ENCODE data around the gene P2RX1.
"Not testable (repeated sequence)": the region's sequence is repeated elsewhere in the genome, so short reads cannot be mapped to it uniquely, and the experiment has no call there.

P2RX1 gene

GRCh38 chr17:3860939-3861700, 55.1 kb downstream of the P2RX1 start:
- no peak overlapping the region for H3K27ac ChIP-seq
- DNase-seq (ENCODE audit: low spot score) = no peak
- no peak for TF ChIP-seq CTCF (IDR thresholded peaks at IDR 0.05)

GRCh38 chr17:3859940-3860339, 56.3 kb downstream of the P2RX1 start:
- Histone ChIP-seq H3K4me3 (no peak overlapping the region), H3K27ac (no peak overlapping the region)
- TF ChIP-seq CTCF (IDR thresholded peaks at IDR 0.05) = no peak
- no peak for DNase-seq (ENCODE audit: low spot score)

More at GRCh38 chr17:3860939-3861700, 55.1 kb downstream of the P2RX1 start:
- H3K4me3 ChIP-seq = no peak overlapping the region

- no peak for TF ChIP-seq CTCF (IDR thresholded peaks at IDR 0.05)
- Histone ChIP-seq H3K4me3 (no peak overlapping the region), H3K27ac (no peak overlapping the region)
- DNase-seq (ENCODE audit: low spot score) = no peak
These were observed 58.8 kb downstream of the P2RX1 start for GRCh38 chr17:3857261-3858105.

- not testable (repeated sequence) for H3K4me3 ChIP-seq; H3K27ac ChIP-seq; DNase-seq (ENCODE audit: low spot score)
These were observed 62.1 kb downstream of the P2RX1 start for GRCh38 chr17:3854204-3854603.

- Histone ChIP-seq H3K4me3 (no peak overlapping the region), H3K27ac (no peak overlapping the region)
- DNase-seq (ENCODE audit: low spot score) = no peak
- no peak for TF ChIP-seq CTCF (IDR thresholded peaks at IDR 0.05)
These were observed 63.7 kb downstream of the P2RX1 start for GRCh38 chr17:3852561-3852960.

GRCh38 chr17:3851461-3852100, 64.7 kb downstream of the P2RX1 start:
- no peak overlapping the region for H3K4me3 ChIP-seq
- DNase-seq (ENCODE audit: low spot score) = no peak
- no peak for TF ChIP-seq CTCF (IDR thresholded peaks at IDR 0.05)
- H3K27ac ChIP-seq = no peak overlapping the region

GRCh38 chr17:3848229-3848835, 67.9 kb downstream of the P2RX1 start:
- DNase-seq (ENCODE audit: low spot score) = no peak
- TF ChIP-seq CTCF (IDR thresholded peaks at IDR 0.05) = no peak
- Histone ChIP-seq H3K27ac (no peak overlapping the region), H3K4me3 (no peak overlapping the region)
